Gastrocnemius medialis (tissue), 4 donors: ENCODE data around the gene OR1E2. TPM values are rescaled to one million over a fixed set of nuclear protein-coding genes. Genes with fewer than 3 reads are reported as not detected.
"Not testable (repeated sequence)": the region's sequence is repeated elsewhere in the genome, so short reads cannot be mapped to it uniquely, and the experiment has no call there.

Experiments
- ATAC-seq, 2 donors: fragments of 150-250 bp; one replicate each; pipeline ENCODE4 v1.9.1; 2016
- DNase-seq, 2 donors: peaks; one replicate each; pipeline ENCODE4 v3.0.0-alpha.2; 2019
- H3K27ac ChIP-seq, 4 donors: fragments of 200-600 bp; sonication (generic); 1 replicate in 1 of 4; 2 replicates in 3 of 4; pipeline ENCODE4 v1.5.1; 2016 to 2018; ENCODE audit warnings: mild to moderate bottlenecking in 2 of 4, moderate library complexity in 1 of 4
- H3K27me3 ChIP-seq, 3 donors: fragments of 200-600 bp; sonication (generic) in 2 of 3; 1 replicate in 1 of 3; 2 replicates in 2 of 3; pipeline versions ENCODE4 v1.5.1 to v1.6.0; 2016 to 2019; ENCODE audit warnings: mild to moderate bottlenecking in 1 of 3, moderate library complexity in 1 of 3
- H3K36me3 ChIP-seq, 2 donors: fragments of 200-600 bp; sonication (generic) in 1 of 2; one replicate each; pipeline ENCODE4 v1.5.1; 2017 to 2018
- H3K4me1 ChIP-seq, 2 donors: fragments of 200-600 bp; sonication (generic) in 1 of 2; one replicate each; pipeline ENCODE4 v1.5.1; 2016 to 2017; ENCODE audit warnings: mild to moderate bottlenecking in 2 of 2
- H3K4me3 ChIP-seq, 4 donors: fragments of 200-600 bp; sonication (generic) in 3 of 4; 1 replicate in 1 of 4; 2 replicates in 3 of 4; pipeline ENCODE4 v1.5.1; 2016 to 2019; ENCODE audit warnings: mild to moderate bottlenecking in 2 of 4
- H3K9me3 ChIP-seq, 3 donors: fragments of 200-600 bp; sonication (generic) in 2 of 3; 1 replicate in 1 of 3; 2 replicates in 2 of 3; pipeline ENCODE4 v1.5.1; 2016 to 2019
- POLR2A ChIP-seq, 2 donors: fragments of 450-650 bp; IDR thresholded peaks; one replicate each; pipeline ENCODE4 v1.6.1; 2017; ENCODE audit warnings: antibody characterized with exemption in 2 of 2, mild to moderate bottlenecking in 2 of 2, moderate library complexity in 2 of 2
- in situ Hi-C, 4 donors: fragments of 200-750 bp; cut with MboI; loops; one replicate each; pipeline versions ENCODE4 v1.15.0 to v1.8.0; 2017; ENCODE audit warnings: low sequenced_read_pairs in 4 of 4
- intact Hi-C: fragments of 100-400 bp; cut with DNase I; formaldehyde crosslinking; loops from one replicate; pipeline ENCODE4 v1.15.1; 2023; ENCODE audit warnings: low total_unique reads
- total RNA-seq, 4 donors: library from RNA; depleted of rRNA; stranded (reverse); fragments of >200 nt; gene quantifications; one replicate each; pipeline versions ENCODE4 v1.1.0 to v1.2.3, GENCODE V29; 2016
- TF ChIP-seq, protein P1 (sequence below), 5 experiments: fragments of 450-650 bp in 3 of 5; fragments of 200-600 bp in 2 of 5; sonication (generic) in 2 of 5; IDR thresholded peaks in 4 of 5; conservative IDR thresholded peaks in 1 of 5; 1 replicate in 4 of 5; 2 replicates in 1 of 5; pipeline ENCODE4 v1.5.1; 2016 to 2019; ENCODE audit warnings: antibody characterized with exemption in 5 of 5, mild to moderate bottlenecking in 3 of 5, moderate library complexity in 3 of 5

The OR1E2 gene
- total RNA-seq, 4 donors from 2014 or later: 0.49 TPM; not detected in 3

DNA sequence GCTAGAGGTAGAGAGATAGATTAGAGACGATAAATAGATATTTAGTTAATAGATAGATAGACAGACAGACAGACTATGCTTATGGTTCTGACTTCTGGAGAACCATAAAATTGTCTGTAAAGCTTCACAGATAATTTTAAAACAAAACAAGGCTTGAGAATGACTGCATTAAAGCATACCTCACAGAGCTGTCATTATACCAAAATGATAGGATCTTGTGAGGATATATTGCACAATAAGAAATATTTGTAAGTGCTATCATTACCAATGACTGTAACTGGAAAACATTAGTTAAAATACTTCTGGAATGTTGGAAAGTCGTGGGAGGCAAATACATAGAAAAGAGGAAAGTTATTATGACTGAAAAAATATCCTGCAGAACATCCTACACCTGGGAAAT is 31.9 kb downstream of the OR1E2 start:
- no peak for TF ChIP-seq POLR2A (IDR thresholded peaks at IDR 0.05)
- TF ChIP-seq, protein P1, sequence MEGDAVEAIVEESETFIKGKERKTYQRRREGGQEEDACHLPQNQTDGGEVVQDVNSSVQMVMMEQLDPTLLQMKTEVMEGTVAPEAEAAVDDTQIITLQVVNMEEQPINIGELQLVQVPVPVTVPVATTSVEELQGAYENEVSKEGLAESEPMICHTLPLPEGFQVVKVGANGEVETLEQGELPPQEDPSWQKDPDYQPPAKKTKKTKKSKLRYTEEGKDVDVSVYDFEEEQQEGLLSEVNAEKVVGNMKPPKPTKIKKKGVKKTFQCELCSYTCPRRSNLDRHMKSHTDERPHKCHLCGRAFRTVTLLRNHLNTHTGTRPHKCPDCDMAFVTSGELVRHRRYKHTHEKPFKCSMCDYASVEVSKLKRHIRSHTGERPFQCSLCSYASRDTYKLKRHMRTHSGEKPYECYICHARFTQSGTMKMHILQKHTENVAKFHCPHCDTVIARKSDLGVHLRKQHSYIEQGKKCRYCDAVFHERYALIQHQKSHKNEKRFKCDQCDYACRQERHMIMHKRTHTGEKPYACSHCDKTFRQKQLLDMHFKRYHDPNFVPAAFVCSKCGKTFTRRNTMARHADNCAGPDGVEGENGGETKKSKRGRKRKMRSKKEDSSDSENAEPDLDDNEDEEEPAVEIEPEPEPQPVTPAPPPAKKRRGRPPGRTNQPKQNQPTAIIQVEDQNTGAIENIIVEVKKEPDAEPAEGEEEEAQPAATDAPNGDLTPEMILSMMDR (IDR thresholded peaks at IDR 0.05 in 4 of 5, conservative IDR thresholded peaks at IDR 0.05 in 1 of 5): no peak
- H3K36me3 ChIP-seq: no peaks in the 10 kb centered on the region
- no peaks in the 10 kb centered on the region for H3K4me1 ChIP-seq
- H3K9me3 ChIP-seq: no peaks in the 10 kb centered on the region
- intact Hi-C loops: no loop called here
- in situ Hi-C loops: no loop called here
- H3K4me3 ChIP-seq: no peak overlapping the region
- no peak overlapping the region for H3K27ac ChIP-seq
- H3K27me3 ChIP-seq: no peaks in the 10 kb centered on the region
- DNase-seq (no peak), ATAC-seq (no peak)

GRCh38 chr17:3400055-3400454 is 33.6 kb downstream of the OR1E2 start:
- H3K9me3 ChIP-seq: no peaks in the 10 kb centered on the region
- ATAC-seq (no peak), DNase-seq (no peak)
- TF ChIP-seq, protein P1 (IDR thresholded peaks at IDR 0.05 in 4 of 5, conservative IDR thresholded peaks at IDR 0.05 in 1 of 5): no peak
- TF ChIP-seq POLR2A (IDR thresholded peaks at IDR 0.05): no peak
- no peaks in the 10 kb centered on the region for H3K36me3 ChIP-seq
- no peaks in the 10 kb centered on the region for H3K27me3 ChIP-seq
- H3K27ac ChIP-seq: no peak overlapping the region
- in situ Hi-C loops (no loop called here), intact Hi-C loops (no loop called here)
- H3K4me3 ChIP-seq: no peak overlapping the region
- no peaks in the 10 kb centered on the region for H3K4me1 ChIP-seq

DNA sequence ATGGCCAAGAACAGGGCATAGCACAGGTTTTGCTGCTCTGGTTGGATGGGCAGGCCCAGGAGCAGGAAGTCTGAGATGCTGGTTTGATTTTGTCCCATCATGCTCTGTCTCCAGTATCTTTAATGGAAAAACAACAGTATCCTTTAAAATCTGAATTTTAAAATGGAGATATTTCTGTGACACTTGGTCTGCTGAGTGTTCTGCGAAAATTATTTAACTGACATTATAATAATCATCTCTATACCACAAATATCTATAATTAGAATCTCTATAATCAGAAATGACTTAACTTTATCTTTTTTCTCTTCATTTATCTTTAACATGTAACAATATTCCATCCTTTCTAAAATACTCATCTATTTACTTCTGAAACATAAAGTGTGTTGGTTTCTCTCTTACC is 35.3 kb downstream of the OR1E2 start, which contains the start of gene OR1E1:
TSS of gene OR1E1 (minus strand) at position 101 of the 400 bp plus-strand sequence. CDS start at position 101, 0 bp downstream.
- in situ Hi-C loops (no loop called here), intact Hi-C loops (no loop called here)
- no peak within 1 kb of the TSS for H3K27ac ChIP-seq
- DNase-seq (no peak), ATAC-seq (no peak)
- no peaks in the 10 kb centered on the region for H3K27me3 ChIP-seq
- H3K9me3 ChIP-seq: no peaks in the 10 kb centered on the region
- H3K4me3 ChIP-seq: no peak within 1 kb of the TSS
- H3K36me3 ChIP-seq: no peaks in the 10 kb centered on the region
- H3K4me1 ChIP-seq: no peaks in the 10 kb centered on the region
- no peak for TF ChIP-seq POLR2A (IDR thresholded peaks at IDR 0.05)
- TF ChIP-seq, protein P1 (IDR thresholded peaks at IDR 0.05 in 4 of 5, conservative IDR thresholded peaks at IDR 0.05 in 1 of 5): no peak

DNA sequence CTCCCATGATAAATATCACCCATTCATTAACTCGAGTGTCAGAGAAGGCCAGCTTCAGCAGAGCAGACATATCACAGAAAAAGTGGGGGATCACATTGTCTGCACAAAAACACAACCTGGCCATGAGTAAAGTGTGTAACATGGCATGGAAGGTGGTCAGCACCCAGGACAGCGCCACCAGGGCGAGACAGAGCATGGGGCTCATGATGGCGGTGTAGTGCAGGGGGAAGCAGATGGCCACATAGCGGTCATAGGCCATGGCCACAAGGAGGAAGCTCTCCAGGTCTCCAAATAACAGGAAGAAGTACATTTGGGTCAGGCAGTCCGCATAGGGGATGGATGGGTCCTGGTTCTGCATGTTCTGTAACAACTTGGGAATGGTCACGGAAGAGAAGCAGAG is 35.8 kb downstream of the OR1E2 start:
- H3K27ac ChIP-seq, H3K36me3 ChIP-seq, H3K4me3 ChIP-seq, in situ Hi-C loops, ATAC-seq, H3K27me3 ChIP-seq, H3K9me3 ChIP-seq, DNase-seq, intact Hi-C loops, H3K4me1 ChIP-seq: not testable (repeated sequence)

GRCh38 chr17:3389791-3390190 is 43.9 kb downstream of the OR1E2 start:
- Histone ChIP-seq H3K4me1 (no peaks in the 10 kb centered on the region), H3K36me3 (no peaks in the 10 kb centered on the region), H3K27me3 (peaks cover 7 to 15% (median 13%) of the 10 kb centered on the region in 3 donors), H3K9me3 (no peaks in the 10 kb centered on the region), H3K27ac (no peak overlapping the region), H3K4me3 (no peak overlapping the region)
- in situ Hi-C loops: no loop called here
- TF ChIP-seq, protein P1 (IDR thresholded peaks at IDR 0.05 in 4 of 5, conservative IDR thresholded peaks at IDR 0.05 in 1 of 5): no peak
- no peak for TF ChIP-seq POLR2A (IDR thresholded peaks at IDR 0.05)
- DNase-seq (no peak), ATAC-seq (no peak)
- intact Hi-C loops: no loop called here
